Stimulated activated CD4-positive, alpha-beta T cell treated with anti-CD3 and anti-CD28 coated beads, Interleukin-12 subunit alpha, Interleukin-12 subunit beta, amount 100 ng/mL, for 4 hours (primary cell): Measurements from ENCODE around the gene CRTC1.

Source experiments
- DNase-seq: peaks from one replicate; pipeline ENCODE4 v3.0.0-alpha.2; 2020

Gene CRTC1, protein sequence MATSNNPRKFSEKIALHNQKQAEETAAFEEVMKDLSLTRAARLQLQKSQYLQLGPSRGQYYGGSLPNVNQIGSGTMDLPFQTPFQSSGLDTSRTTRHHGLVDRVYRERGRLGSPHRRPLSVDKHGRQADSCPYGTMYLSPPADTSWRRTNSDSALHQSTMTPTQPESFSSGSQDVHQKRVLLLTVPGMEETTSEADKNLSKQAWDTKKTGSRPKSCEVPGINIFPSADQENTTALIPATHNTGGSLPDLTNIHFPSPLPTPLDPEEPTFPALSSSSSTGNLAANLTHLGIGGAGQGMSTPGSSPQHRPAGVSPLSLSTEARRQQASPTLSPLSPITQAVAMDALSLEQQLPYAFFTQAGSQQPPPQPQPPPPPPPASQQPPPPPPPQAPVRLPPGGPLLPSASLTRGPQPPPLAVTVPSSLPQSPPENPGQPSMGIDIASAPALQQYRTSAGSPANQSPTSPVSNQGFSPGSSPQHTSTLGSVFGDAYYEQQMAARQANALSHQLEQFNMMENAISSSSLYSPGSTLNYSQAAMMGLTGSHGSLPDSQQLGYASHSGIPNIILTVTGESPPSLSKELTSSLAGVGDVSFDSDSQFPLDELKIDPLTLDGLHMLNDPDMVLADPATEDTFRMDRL

DNA sequence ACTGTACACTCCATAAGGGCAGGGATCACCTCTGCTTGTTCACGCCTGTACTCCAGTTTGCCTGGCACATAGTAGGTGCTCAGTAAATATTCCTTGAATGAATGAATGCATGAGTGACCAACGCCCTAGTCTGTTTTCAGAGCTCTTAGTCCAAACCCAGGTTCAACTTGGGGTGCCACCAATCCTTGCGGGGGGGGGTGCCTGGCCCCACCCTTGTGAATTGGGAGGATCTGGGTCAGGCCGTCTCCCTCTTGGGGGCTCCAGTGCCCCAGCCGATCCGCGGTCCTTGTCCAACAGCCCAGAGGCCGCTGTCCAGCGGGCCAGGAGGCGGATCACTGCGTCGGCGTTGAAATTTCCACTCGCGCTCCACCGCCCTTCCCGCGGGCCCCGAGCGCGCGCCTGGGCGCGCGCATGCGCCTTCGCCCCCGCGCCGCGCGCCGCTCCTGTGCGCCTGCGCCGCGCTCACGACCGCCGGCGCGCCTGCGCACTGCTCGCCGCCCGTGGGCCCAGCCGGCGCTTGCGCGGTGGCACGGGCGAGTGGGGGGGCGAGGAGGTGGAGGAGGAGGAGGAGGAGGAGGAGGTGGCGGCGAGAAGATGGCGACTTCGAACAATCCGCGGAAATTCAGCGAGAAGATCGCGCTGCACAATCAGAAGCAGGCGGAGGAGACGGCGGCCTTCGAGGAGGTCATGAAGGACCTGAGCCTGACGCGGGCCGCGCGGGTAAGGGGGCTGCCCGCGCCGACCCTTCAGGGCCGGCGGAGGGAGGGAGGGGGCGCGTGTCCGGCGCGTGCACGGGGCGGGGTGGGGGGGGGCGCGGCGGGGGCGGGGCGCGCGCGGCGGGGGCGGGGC is at the start of gene CRTC1:
Gene CRTC1, plus strand, starts transcription at position 572 of the 849 bp plus-strand sequence. Its CDS starts 23 bp downstream, at position 595.
- DNase-seq, result peak; percentile 90

DNA sequence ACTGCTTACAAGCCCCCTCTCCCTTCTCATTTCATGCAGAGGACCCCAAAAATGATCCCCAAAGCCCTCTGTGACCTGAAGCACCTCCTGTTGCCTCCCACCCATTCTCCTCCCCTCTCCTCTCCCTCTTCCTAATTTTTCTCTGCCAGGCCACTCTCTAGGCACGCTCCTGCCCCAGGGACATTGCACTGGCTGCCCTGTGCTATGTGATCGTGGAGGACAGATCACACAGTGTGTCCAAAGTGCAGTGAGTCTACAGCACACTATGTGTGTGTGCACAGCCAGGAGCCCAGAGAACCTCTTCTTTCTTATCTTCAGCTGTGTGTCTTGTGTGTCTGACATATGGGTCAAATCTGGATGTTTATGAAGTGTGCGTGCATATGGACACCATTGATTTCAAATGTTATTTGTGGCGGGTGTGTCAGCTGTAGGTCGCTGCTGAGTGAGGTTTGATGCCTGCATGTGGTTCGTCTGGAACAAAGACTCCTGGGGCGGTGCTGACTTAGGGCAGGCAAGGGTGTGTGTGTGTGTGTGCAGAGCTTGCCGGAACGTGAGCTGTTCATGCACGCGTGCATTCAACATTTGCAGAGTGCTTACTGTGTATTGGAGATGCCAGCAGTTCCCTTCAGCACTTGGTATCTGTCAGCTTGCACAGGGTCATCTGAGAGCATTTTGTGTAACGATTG is 48.7 kb upstream of the CRTC1 start:
- no peak for DNase-seq

DNA sequence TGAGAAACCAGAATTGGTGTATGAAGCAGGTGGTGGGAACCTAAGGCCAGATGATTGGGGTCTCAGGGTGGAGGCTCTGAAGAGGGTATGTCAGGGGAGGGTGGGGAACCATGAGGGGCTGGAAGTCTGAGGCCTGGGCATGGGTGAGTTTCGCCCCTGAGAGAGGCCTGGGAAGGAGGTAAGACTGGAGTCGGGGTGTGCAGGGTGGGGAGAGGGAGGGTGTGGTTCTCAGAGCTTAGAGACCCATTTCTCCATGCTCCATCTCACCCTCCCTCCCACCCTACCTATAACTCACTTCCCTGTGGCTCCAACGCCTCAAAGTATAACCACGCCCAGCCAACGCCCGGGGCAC is 47.7 kb upstream of the CRTC1 start:
- no peak for DNase-seq

DNA sequence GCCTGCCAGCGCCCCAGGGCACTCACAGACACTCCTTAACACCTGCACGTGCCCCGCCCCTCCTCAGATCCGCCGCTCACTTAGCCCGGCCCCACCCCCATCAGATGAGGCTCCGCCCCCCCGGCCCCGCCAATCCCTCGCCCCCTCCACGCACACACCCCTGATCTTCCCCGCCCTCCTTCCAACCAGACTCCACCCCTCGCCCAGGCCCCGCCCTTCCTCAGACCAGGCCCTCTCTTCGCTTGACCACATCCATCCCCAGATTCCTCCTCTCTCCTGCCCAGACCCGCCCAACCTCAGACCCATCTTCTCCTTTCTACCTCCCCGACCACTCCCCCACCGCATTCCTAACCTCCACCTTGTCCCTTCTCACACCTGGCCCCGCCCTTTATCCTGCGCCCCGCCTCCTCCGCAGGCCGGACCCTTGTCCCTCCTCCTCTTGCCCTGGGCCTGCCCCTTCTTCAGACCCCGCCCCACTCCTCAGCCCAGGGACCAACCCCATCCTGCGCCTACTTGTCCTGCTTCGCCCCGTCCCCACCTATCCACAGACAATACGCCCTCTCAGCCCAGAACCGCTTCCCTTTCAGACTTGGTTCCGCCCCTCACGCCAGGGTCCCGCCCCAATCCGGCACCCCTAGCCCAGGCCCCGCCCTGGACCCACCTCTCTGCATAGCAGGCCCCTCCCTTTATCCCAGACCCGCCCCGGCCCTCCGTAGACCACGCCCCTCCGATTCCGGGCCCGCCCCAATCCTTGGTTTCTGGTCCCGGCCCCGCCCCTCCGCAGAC is 47.1 kb upstream of the CRTC1 start:
- peak; percentile 100 for DNase-seq

DNA sequence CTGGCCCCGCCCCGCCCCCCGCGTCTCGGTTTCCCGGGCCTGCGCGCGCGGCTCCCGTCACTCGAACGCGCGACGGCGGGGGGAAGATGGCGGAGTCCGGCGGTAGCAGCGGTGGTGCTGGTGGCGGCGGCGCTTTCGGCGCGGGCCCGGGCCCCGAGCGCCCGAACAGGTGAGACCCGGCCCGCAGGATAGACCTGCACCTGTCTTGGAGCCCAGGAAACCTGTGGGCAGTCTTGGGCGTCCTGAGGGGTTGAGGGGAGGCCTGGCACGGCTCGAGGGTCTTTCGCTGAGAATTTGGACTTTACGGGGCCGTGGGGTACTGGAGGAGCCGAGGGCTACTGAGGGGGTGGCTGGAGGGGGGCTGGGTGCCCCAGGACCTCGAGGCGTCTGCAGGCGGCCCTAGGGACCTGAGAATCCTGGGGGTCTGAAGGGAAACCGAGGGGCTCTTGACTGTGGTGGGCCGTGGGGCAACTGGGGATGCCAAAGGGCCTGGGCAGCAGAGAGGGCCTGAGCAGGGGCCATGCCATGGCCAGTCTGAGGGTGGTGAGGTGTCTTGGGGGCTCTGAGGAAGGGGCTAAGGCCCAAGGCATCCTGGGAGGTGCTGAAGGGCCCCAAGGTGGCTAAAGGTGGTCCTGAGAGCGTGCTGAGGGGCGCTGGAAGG is 46.4 kb upstream of the CRTC1 start, which contains the start of gene KLHL26:
Gene KLHL26, plus strand, starts transcription at position 60 of the 661 bp plus-strand sequence. Its CDS starts 27 bp downstream, at position 87.
- no peak for DNase-seq

DNA sequence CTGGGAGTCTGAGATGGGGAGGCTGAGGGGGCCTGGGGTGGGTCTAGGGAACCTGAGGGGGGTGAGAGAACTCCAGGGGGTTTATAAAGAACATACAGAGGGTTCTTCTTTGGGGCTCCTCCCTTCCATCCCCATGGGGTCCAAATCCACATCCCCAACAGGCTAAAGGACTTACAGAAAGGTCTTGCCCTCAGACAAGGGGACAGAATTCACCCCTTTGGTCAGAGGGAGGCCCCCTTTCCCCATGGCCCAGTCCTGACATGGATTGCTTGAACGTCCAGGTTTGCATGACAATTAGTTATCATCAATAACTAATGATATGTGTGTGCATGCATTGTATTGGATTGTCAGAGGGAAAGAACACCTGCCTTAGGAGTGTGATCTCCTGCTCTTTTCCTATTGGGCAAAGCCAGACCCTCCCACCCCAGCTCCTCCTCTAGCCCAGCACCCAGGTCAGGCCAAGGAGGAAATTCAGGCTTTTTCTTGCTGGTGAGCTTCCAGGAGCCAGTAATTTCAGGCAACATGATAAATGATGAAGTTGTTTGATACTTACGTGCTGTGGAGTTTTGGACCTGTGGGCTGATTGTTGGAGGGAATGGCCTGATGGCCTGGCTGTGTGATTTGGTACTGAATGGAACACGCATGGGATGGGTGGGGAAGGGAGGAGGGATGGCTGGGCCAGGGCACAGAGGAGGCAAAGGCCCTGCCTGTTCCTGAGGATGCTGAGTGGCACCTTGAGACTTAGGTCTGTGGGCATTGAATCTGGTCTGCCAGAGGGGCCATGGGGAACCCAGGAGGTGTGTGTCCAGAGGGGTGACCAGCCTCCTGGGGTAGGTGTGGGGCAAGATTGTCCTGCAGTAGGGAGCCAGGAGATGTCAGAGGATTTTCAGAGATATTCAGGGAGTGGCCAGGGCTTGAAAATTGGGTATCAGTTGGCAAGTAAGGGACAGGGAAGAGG is 45.5 kb upstream of the CRTC1 start:
- DNase-seq, result no peak

DNA sequence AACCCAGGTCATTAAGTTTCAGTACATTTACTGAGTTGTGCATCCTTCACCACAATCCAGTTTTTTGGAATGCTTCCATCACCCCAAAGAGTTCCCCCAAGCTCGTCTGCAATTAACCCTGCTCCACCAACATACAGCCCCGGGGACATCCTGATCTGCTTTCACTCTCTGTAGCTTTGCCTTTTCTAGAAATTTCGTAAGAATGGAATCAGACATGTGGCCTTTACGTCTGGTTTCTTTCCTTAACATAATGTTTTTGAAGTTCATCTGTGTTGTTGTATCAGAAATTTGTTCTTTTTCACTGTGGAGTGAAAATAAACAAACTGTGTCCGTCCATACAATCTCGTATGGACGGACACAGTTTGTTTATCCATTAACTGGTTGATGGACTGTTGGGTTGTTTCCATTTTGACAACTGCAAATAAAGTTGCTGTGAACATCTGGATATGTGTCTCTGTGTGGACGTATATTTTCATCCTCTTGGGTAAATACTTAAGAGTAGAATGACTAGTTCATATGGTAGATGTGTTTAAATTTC is 43.7 kb upstream of the CRTC1 start:
- DNase-seq, result no peak

DNA sequence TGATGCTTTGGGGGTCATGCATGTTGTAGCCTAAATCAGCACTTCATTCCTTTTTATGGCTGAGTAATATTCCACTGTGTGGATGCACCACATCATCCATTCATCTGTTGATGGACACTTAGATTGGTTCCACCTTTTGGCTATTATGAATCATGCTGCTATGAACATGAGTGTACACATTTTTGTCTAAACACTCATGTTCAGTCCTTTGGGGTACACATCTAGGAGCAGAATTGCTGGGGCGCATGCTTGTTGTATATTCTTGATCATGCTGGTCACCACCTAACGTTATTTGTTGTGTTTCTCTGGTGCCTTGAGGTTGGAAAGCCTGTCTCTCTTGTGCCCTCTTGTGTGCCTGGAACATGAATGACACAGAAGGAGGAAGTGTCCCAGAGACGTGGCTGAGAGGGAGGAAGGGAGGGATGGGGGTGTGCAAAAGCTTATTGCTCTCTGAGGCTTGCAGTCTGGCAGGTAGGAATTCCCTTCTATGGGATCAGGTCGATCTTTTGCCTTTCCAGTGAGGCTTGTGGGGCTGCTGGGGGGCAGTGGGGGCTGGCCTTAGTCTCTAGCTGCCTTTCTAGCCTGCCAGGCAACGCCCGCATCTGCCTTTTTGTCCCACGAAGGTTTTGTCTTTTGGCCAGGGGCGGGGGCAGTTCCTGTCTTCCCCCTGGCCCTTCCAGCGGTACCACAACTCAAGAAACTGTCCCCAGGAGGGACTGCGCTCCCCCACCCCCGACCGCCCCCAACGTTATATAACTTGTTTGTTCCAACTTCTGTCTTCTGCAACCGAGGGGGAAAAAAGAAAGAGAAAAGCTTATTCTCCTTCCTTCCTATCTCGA is 39.1 kb upstream of the CRTC1 start:
- no peak for DNase-seq

DNA sequence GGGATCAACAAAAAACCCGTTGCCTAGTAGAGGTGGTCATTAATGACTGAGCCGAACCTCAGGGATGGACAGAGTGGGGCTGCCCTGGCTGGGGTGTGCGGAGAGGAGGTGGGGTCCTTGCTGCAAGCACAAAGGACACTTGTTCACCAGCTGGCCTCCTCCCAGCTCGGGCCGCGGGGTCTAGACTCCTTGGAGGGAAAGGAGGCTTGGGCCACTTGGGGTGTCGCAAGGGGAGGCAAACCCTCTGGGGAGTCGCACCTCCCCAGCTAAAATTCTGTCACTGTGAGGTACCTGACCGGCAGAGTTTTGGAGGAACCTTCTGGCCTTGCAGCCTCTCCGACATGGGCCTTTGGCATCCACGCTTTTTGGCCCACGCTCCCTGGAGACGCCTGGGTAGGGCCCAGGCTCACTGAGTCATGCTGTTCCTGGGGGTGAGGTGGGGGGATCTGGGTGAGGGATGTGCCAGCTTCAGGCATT is 38.4 kb upstream of the CRTC1 start:
- DNase-seq, result no peak

DNA sequence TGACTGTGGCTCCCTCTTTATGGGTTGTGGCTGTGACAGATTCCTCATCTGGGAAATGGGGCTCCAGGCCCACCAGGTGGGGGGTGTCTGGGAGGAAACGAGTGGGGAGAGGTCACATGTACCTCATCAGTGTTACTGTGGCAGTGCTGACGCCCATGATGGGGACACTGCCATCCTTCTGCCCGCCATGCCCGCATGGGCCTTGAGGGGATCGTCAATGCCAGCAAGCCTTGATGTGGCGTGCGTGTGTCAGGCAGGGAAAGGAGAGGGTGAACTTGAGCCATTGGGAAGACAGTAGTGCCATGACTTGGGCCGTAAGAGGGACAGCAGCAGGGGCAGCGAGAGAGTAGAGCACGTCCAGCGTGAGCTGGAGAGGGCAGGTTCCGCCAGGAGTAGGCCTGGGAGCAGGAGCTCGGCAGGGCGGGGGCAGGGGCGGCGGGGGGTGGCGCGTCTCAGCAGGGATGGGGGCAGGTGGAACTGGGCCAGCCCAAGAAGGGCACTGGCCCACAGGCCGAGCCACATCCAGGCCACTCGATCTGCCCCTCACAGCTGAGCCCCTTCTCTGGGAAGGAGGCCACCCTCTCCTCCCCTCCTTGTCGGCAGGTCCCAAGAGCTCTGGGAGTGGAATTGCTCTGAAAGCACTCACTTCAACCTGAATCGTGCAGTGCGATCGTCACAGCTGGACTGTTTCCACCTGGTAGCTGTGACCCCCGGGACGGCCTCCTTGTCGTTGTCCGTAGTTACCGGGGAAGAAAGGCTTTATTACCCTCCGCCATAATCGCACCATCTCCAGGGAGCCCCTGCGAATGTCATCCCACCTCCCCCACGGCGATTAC is 36.7 kb upstream of the CRTC1 start:
- DNase-seq, result no peak

DNA sequence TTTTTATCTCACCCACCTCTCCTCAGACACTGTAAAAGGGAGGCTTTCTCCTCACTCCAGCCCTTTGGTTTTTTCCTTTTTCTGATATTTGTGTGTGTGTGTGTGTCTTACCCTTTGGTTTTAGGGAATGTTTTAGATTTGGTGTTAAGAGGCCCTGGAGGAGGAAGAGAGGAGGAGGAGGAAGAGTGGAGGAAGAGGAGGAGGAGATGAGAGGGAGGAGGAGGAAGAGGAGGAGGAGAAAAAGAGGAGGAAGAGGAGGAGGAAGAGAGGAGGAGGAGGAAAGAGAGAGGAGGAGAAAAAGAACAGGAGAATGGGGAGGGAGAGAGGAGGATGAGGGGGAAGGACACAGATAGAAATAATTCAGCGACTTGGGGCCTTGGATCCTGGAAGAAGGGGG is 36.1 kb upstream of the CRTC1 start:
- DNase-seq, result no peak

DNA sequence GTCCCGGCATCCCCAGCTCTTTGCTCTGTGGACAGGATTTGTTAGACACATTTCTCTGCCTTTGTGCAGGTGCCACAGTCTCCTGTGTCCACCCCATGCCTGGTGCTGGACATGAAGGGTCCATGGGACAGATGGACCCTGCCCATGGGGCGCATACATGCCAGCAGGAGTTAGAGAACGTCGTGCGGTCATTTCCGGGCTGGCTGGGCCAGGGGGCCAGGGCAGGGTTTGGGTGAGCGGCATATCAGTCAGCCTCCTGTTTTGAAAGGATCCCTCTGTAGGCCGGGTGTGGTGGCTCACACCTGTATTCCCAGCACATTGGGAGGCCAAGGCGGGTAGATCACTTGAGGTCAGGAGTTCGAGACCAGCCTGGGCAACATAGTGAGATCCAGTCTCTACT is 35.7 kb upstream of the CRTC1 start:
- DNase-seq, result no peak

DNA sequence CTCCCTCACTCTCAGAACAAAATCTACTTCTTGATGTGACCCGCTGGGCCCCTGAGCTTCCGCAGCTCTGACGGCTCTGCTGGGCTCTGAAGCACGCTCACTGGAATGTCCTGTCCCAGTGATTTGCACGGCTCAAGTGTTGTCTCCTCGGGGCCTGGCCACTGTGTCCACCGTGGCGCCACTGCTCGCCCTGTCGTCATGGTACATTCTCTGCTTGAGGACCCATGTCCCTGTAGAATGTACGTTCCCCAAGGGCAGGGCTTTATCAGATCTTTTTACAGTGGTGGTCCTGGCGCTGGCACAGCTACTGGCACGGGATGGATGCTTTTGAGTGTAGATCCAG is 34.5 kb upstream of the CRTC1 start:
- no peak for DNase-seq

DNA sequence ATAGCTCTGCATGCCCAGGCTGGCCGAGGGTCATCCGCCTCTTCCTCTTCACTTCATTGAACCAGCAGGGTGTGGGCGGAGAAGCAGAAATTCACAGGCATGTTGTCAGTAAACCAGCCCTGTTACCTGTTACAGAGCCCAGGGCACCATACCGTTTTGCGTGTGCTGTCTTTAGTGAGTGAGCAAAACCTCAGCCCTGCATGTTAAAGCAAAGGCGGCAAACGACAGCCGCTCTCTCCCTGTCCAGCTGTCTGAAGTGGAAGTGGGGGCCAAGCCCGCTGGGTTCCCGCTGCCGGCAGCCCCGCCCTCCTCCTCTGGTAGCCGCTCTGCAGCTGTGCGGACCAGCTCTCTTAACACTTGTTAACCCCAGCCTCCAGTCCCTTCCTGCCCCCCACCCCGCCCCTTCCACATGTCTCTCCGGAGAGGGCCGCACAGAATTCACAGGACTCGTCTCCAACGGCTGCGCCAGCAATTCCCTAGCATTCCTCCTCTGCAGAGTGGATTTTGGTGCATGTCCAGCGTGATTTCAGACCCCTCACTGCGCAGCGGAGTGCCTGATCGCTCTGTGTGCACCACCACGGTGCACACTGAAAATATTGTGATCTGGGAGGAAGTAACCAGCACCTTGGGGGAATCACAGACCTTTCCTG is 34.0 kb upstream of the CRTC1 start:
- no peak for DNase-seq

DNA sequence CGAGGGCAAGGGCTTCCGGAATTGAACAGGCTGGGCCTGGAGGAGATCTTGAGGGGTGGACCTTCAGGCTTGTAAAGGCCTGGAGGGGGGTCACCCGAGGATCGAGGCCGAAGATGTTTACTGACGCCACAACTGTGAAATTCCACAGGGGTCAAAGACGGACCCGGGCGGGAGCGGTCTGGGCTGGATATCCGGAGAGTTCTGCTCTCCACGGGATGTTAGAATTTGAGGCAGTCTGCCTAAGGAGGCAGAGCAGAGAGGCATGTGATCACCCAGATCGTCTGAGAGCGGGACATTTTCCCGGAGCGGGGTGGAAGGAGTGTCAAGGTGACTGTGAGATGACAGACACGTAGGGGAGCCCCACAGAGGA is 33.5 kb upstream of the CRTC1 start:
- DNase-seq, result no peak

DNA sequence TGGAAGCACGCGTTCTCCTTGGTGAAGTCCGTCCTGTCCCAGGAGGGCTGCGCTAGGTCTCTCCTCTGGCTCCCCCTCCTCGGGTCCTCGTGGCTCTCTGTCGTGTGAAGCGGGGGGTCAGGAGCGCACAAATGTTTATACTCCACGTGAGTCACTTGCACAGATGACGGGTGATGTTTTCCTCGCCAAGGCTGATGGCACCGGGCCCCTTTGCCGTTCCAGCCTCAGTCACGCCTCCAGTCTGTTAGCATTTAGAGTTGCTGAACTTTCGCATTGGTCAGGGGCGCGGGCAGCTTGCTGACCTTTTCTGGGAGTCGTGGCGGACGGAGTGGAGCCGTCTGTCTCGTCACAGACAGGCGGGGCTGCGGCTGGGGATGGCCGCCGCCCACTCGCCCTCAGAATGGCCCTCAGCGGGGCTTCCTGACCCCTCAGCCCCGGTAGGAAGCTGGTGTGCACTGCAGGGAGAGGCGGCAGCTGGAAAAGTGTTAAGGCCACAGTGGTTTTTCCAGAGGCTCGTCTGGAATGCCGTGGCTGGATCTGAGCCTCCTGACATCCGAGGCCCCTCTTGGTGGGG is 32.9 kb upstream of the CRTC1 start:
- DNase-seq, result no peak

DNA sequence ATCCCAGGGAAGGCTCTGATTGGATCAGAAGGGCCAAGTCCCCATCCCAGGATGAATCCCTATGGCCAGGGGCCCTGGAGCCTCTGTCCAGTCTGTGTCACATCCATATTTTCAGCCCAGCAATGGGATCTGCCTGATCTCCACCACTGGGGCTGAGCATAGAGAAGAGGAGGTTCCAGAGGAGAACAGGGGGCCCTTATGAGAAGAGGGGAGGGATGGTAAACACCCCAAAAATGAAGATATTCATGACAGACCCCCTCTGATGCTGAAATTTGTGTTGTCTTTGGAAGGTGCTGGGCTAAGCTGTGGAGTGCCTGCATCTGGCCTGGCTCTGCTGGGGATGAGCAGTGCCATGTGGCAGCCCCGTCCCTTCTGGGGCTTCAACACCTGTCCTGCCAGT is 32.2 kb upstream of the CRTC1 start:
- no peak for DNase-seq
